H9 (cell line): Measurements from ENCODE around the gene ARL16. TPM values are rescaled to one million over a fixed set of nuclear protein-coding genes. Genes with fewer than 3 reads are reported as not detected.

Experiments
- DNase-seq: peaks from one replicate; pipeline ENCODE4 v3.0.0-alpha.2; 2017
- H2AFZ ChIP-seq: one replicate; pipeline ENCODE4 v1.6.1; 2013; ENCODE audit warnings: mild to moderate bottlenecking, low read length, control low read depth, moderate library complexity
- H2AK5ac ChIP-seq: 2 replicates; pipeline ENCODE4 v1.6.1; 2013; ENCODE audit warnings: low read length, control low read depth, mixed read lengths; ENCODE audit not compliant: insufficient read length
- H2BK120ac ChIP-seq: one replicate; pipeline ENCODE4 v1.6.1; 2013; ENCODE audit warnings: low read depth, mild to moderate bottlenecking, low read length, control low read depth, inconsistent platforms; ENCODE audit not compliant: poor library complexity, severe bottlenecking
- H2BK12ac ChIP-seq: 2 replicates; pipeline ENCODE4 v1.6.1; 2013; ENCODE audit warnings: low read length, control low read depth, mixed read lengths, low read depth; ENCODE audit not compliant: insufficient read length
- H2BK15ac ChIP-seq: 2 replicates; pipeline ENCODE4 v1.6.1; 2013; ENCODE audit warnings: low read depth, low read length, control low read depth
- H2BK20ac ChIP-seq: one replicate; pipeline ENCODE4 v1.6.1; 2013; ENCODE audit warnings: low read depth, mild to moderate bottlenecking, low read length, control low read depth, inconsistent platforms; ENCODE audit not compliant: poor library complexity, severe bottlenecking
- H2BK5ac ChIP-seq: 2 replicates; pipeline ENCODE4 v1.6.1; 2013; ENCODE audit warnings: low read length, control low read depth, mixed read lengths; ENCODE audit not compliant: insufficient read length
- H3K14ac ChIP-seq: 2 replicates; pipeline ENCODE4 v1.6.1; 2013; ENCODE audit warnings: low read length, control low read depth; ENCODE audit not compliant: insufficient read depth
- H3K18ac ChIP-seq: 2 replicates; pipeline ENCODE4 v1.6.1; 2013; ENCODE audit warnings: low read depth, mild to moderate bottlenecking, mixed read lengths, low read length, control low read depth; ENCODE audit not compliant: insufficient read length
- H3K23ac ChIP-seq: 2 replicates; pipeline ENCODE4 v1.6.1; 2013; ENCODE audit warnings: low read length, control low read depth, mixed read lengths, low read depth; ENCODE audit not compliant: insufficient read length
- H3K23me2 ChIP-seq: 2 replicates; pipeline ENCODE4 v1.6.1; 2013; ENCODE audit warnings: low read depth, mild to moderate bottlenecking, mixed read lengths, low read length, control low read depth; ENCODE audit not compliant: insufficient read length, poor library complexity, severe bottlenecking
- H3K27ac ChIP-seq: 2 replicates; pipeline ENCODE4 v1.5.1; 2013; ENCODE audit warnings: low read length, control low read depth, mixed read lengths, low read depth; ENCODE audit not compliant: insufficient read length
- H3K27me3 ChIP-seq: 2 replicates; pipeline ENCODE4 v1.6.1; 2013; ENCODE audit warnings: low read length, control low read depth, inconsistent platforms; ENCODE audit not compliant: insufficient read depth
- H3K4ac ChIP-seq: 2 replicates; pipeline ENCODE4 v1.6.1; 2013; ENCODE audit warnings: low read depth, mild to moderate bottlenecking, control low read depth, inconsistent platforms, low read length, moderate library complexity
- H3K4me1 ChIP-seq: 2 replicates; pipeline ENCODE4 v1.6.1; 2013; ENCODE audit warnings: low read length, control low read depth, inconsistent platforms; ENCODE audit not compliant: insufficient read depth
- H3K4me2 ChIP-seq: 2 replicates; pipeline ENCODE4 v1.6.1; 2013; ENCODE audit warnings: low read length, control low read depth, mixed read lengths; ENCODE audit not compliant: insufficient read length, insufficient read depth
- H3K56ac ChIP-seq: 2 replicates; pipeline ENCODE4 v1.6.1; 2013; ENCODE audit warnings: low read depth, mild to moderate bottlenecking, mixed read lengths, low read length, control low read depth; ENCODE audit not compliant: insufficient read length
- H3K79me1 ChIP-seq: 2 replicates; pipeline ENCODE4 v1.6.1; 2013; ENCODE audit warnings: low read depth, mild to moderate bottlenecking, moderate library complexity, low read length, control low read depth, inconsistent platforms; ENCODE audit not compliant: insufficient read depth, poor library complexity, severe bottlenecking
- H3K79me2 ChIP-seq: 2 replicates; pipeline ENCODE4 v1.6.1; 2013; ENCODE audit warnings: low read length, control low read depth, inconsistent platforms; ENCODE audit not compliant: insufficient read depth
- H3K9ac ChIP-seq: 2 replicates; pipeline ENCODE4 v1.6.1; 2013; ENCODE audit warnings: low read length, control low read depth, mixed read lengths; ENCODE audit not compliant: insufficient read length; ENCODE audit errors: extremely low read depth
- H3K9me3 ChIP-seq: one replicate; pipeline ENCODE4 v1.6.1; 2013; ENCODE audit warnings: low read depth, low read length, inconsistent platforms; ENCODE audit not compliant: control insufficient read depth
- H3T11ph ChIP-seq: one replicate; pipeline ENCODE4 v1.6.1; 2013; ENCODE audit warnings: mild to moderate bottlenecking, low read length, control low read depth, inconsistent platforms
- H4K20me1 ChIP-seq: one replicate; pipeline ENCODE4 v1.6.1; 2013; ENCODE audit not compliant: control insufficient read depth, insufficient read length, insufficient read depth
- H4K5ac ChIP-seq: 2 replicates; pipeline ENCODE4 v1.6.1; 2013; ENCODE audit warnings: low read depth, mild to moderate bottlenecking, mixed read lengths, low read length, control low read depth; ENCODE audit not compliant: insufficient read length
- H4K8ac ChIP-seq: replicated peaks from 2 replicates; pipeline ENCODE4 v1.6.1; 2013; ENCODE audit warnings: low read length, control low read depth, mixed read lengths, low read depth; ENCODE audit not compliant: insufficient read length
- H4K91ac ChIP-seq: 2 replicates; pipeline ENCODE4 v1.6.1; 2013; ENCODE audit warnings: low read depth, mild to moderate bottlenecking, moderate library complexity, mixed read lengths, low read length, control low read depth; ENCODE audit not compliant: insufficient read length
- H3K27ac Mint-ChIP-seq, 3 experiments: 2 replicates in 2 of 3; 3 replicates in 1 of 3; pipeline ENCODE4 v1.8.0; 2020 to 2021; ENCODE audit warnings: mixed read lengths in 3 of 3, mild to moderate bottlenecking in 1 of 3, moderate library complexity in 1 of 3
- H3K27me3 Mint-ChIP-seq: 2 replicates; pipeline ENCODE4 v1.8.0; 2021; ENCODE audit warnings: low read depth, mild to moderate bottlenecking, moderate library complexity, mixed read lengths
- H3K36me3 Mint-ChIP-seq, 3 experiments: 2 replicates in 2 of 3; 3 replicates in 1 of 3; pipeline ENCODE4 v1.8.0; 2020 to 2021; ENCODE audit warnings: low read depth in 3 of 3, mixed read lengths in 3 of 3; ENCODE audit not compliant: insufficient read depth in 1 of 3
- H3K4me1 Mint-ChIP-seq, 2 experiments: 2 replicates each; pipeline ENCODE4 v1.8.0; 2020; ENCODE audit warnings: mixed read lengths in 2 of 2
- H3K4me3 Mint-ChIP-seq, 2 experiments: 2 replicates in 1 of 2; 3 replicates in 1 of 2; pipeline ENCODE4 v1.8.0; 2020 to 2021; ENCODE audit warnings: mild to moderate bottlenecking in 2 of 2, mixed read lengths in 2 of 2, moderate library complexity in 1 of 2
- H3K9me3 Mint-ChIP-seq, 2 experiments: 2 replicates in 1 of 2; 3 replicates in 1 of 2; pipeline ENCODE4 v1.8.0; 2020; ENCODE audit warnings: mild to moderate bottlenecking in 2 of 2, mixed read lengths in 2 of 2, moderate library complexity in 1 of 2
- CTCF ChIP-seq: fragments of 200-600 bp; sonication (generic); conservative IDR thresholded peaks from 3 replicates; pipeline ENCODE4 v1.8.0; 2021; ENCODE audit warnings: antibody characterized with exemption, mild to moderate bottlenecking
- WGBS: extraction: QIAGEN DNeasy Blood & Tissue Kit; methylation state at CpG from one replicate; pipeline ENCODE4 v1.1.7; 2013; ENCODE audit warnings: missing lambda C conversion rate, low lambda C conversion rate, mixed read lengths; ENCODE audit not compliant: insufficient read length; ENCODE audit errors: extremely low coverage; 5-methylcytosine and 5-hydroxymethylcytosine counted together
- total RNA-seq: library from RNA; stranded (reverse); gene quantifications from 2 replicates; pipeline ENCODE4 v1.2.1, GENCODE V29; 2021

Gene ARL16
- total RNA-seq, 1 experiment from 2014 or later: 58.6 TPM

- no peaks in the 10 kb centered on the region for H3K9me3 Mint-ChIP-seq
- no peak overlapping the region for H3K27ac ChIP-seq
- H3K4ac ChIP-seq: no peak overlapping the region
- no peak overlapping the region for H2BK20ac ChIP-seq
- no peaks in the 10 kb centered on the region for H4K20me1 ChIP-seq
- no peak overlapping the region for H3K9ac ChIP-seq
- H4K5ac ChIP-seq: no peak overlapping the region
- H2BK15ac ChIP-seq: no peak overlapping the region
- H3K36me3 Mint-ChIP-seq: peaks cover 2 to 15% (median 14%) of the 10 kb centered on the region in 3 experiments
- H3K79me2 ChIP-seq: no peaks in the 10 kb centered on the region
- no peak overlapping the region for H3K4me2 ChIP-seq
- no peak overlapping the region for H2AFZ ChIP-seq
- H3K27me3 ChIP-seq: no peaks in the 10 kb centered on the region
- peaks cover 8 to 15% of the 10 kb centered on the region in 2 experiments; a peak in 3 of 4 replicates for H3K4me1 Mint-ChIP-seq
- no CpG with 5 or more reads among the region's 33 CpGs for WGBS
- peaks cover 4% of the 10 kb centered on the region for H3K27me3 Mint-ChIP-seq
- no peak for TF ChIP-seq CTCF
- H3K27ac Mint-ChIP-seq: peak overlapping the region; percentile 14 to 90 (median 63); a peak in 2 of 7 replicates
- no peak overlapping the region for H4K8ac ChIP-seq
- no peak overlapping the region for H3K23ac ChIP-seq
- H2BK5ac ChIP-seq: no peak overlapping the region
- DNase-seq: no peak
- H2BK120ac ChIP-seq: no peak overlapping the region
- no peaks in the 10 kb centered on the region for H3K23me2 ChIP-seq
- H3K14ac ChIP-seq: no peak overlapping the region; the same call in 1 of the 2 replicates
- H3K9me3 ChIP-seq: no peaks in the 10 kb centered on the region
- no peaks in the 10 kb centered on the region for H3K4me1 ChIP-seq
- no peak overlapping the region for H2AK5ac ChIP-seq
- no peak overlapping the region for H2BK12ac ChIP-seq
- no peaks in the 10 kb centered on the region for H3K79me1 ChIP-seq
- no peak overlapping the region; a peak in 1 of 5 replicates for H3K4me3 Mint-ChIP-seq
- no peak overlapping the region for H3K56ac ChIP-seq
- H4K91ac ChIP-seq: no peak overlapping the region
- H3T11ph ChIP-seq: no peak overlapping the region
- no peak overlapping the region for H3K18ac ChIP-seq
These were observed 36.9 kb upstream of the ARL16 start for GRCh38 chr17:81720267-81721071.
